Stimulated activated CD8-positive, alpha-beta memory T cell treated with anti-CD3 and anti-CD28 coated beads, Interleukin-12 subunit alpha, Interleukin-12 subunit beta, amount 100 ng/mL, for 24 hours (primary cell): ENCODE results near the gene ITIH4.

ENCODE experiments used
- DNase-seq: peaks from one replicate; pipeline ENCODE4 v3.0.0-alpha.2; 2020; ENCODE audit errors: extremely low read depth

Gene ITIH4

GRCh38 chr3:52848617-52849016, 18.1 kb upstream of the ITIH4 start:
- no peak for DNase-seq

GRCh38 chr3:52847726-52848125, 17.3 kb upstream of the ITIH4 start:
- no peak for DNase-seq

- no peak for DNase-seq
Observed at GRCh38 chr3:52847241-52847640, 16.8 kb upstream of the ITIH4 start.

- DNase-seq: no peak
Observed at GRCh38 chr3:52846432-52846965, 16.0 kb upstream of the ITIH4 start.

- DNase-seq: no peak
Observed at GRCh38 chr3:52845691-52846431, 15.4 kb upstream of the ITIH4 start.

- DNase-seq: no peak
Observed at GRCh38 chr3:52845157-52845556, 14.7 kb upstream of the ITIH4 start.

- no peak for DNase-seq
Observed at GRCh38 chr3:52844290-52844975, 14.0 kb upstream of the ITIH4 start.

GRCh38 chr3:52843881-52844280, 13.4 kb upstream of the ITIH4 start:
- no peak for DNase-seq

- no peak for DNase-seq
Observed at GRCh38 chr3:52843108-52843865, 12.8 kb upstream of the ITIH4 start.

GRCh38 chr3:52842424-52842823, 12.0 kb upstream of the ITIH4 start:
- DNase-seq: no peak

- DNase-seq: no peak
Observed at GRCh38 chr3:52841981-52842340, 11.5 kb upstream of the ITIH4 start.

GRCh38 chr3:52841211-52841980, 10.9 kb upstream of the ITIH4 start:
- no peak for DNase-seq

- DNase-seq: no peak
Observed at GRCh38 chr3:52839892-52840545, 9.5 kb upstream of the ITIH4 start.

GRCh38 chr3:52839268-52839575, 8.8 kb upstream of the ITIH4 start:
- no peak for DNase-seq

GRCh38 chr3:52838561-52839267, 8.2 kb upstream of the ITIH4 start:
- no peak for DNase-seq

- DNase-seq: no peak
Observed at GRCh38 chr3:52836986-52837385, 6.5 kb upstream of the ITIH4 start.

GRCh38 chr3:52836471-52836845, 6.0 kb upstream of the ITIH4 start:
- DNase-seq: no peak

- DNase-seq: no peak
Observed at GRCh38 chr3:52835766-52836470, 5.4 kb upstream of the ITIH4 start.

GRCh38 chr3:52834871-52835501, 4.5 kb upstream of the ITIH4 start, which contains the start of gene MUSTN1:
Gene MUSTN1 (minus strand): TSS chr3:52835019. CDS start chr3:52834948, 71 bp downstream.
- DNase-seq: no peak

- no peak for DNase-seq
Observed at GRCh38 chr3:52833202-52833601, 2.7 kb upstream of the ITIH4 start.
